Dermis lymphatic vessel endothelial cell (primary cell): ENCODE data around the gene BICC1. TPM values are rescaled to one million over a fixed set of nuclear protein-coding genes. Genes with fewer than 3 reads are reported as not detected.

ENCODE experiments used
- total RNA-seq: library from RNA; depleted of rRNA; stranded (reverse); fragments of >200 nt; gene quantifications from 2 replicates; pipeline ENCODE4 v1.2.1, GENCODE V29; 2014

The BICC1 gene
- total RNA-seq = under 0.01 and 0.43 TPM in 2 replicates

GRCh38 chr10:58512491-58513187 is at the start of gene BICC1:
Gene BICC1 (plus strand): TSS chr10:58512872. CDS start chr10:58513144, 272 bp downstream.

Other genes with a start within 250 kb of the BICC1 start
- 6.8 and 7.0 TPM in 2 replicates for gene IPMK, start 245.0 kb upstream of the BICC1 start, total RNA-seq
- 22.0 and 22.2 TPM in 2 replicates for gene CISD1, start 243.7 kb upstream of the BICC1 start, total RNA-seq
- 5.6 and 8.4 TPM in 2 replicates for gene UBE2D1, start 177.9 kb upstream of the BICC1 start, total RNA-seq
- gene TFAM, start 127.5 kb upstream of the BICC1 start, total RNA-seq = 29.4 and 41.9 TPM in 2 replicates